ENCODE measurements around the gene BLTP2. TPM values are rescaled to one million over a fixed set of nuclear protein-coding genes. Genes with fewer than 3 reads are reported as not detected.

Gene BLTP2
- total RNA-seq, 1 experiment from 2014 or later = 139 TPM

GRCh38 chr17:28599311-28600184 is 45.4 kb downstream of the BLTP2 start (continued):
- TF ChIP-seq ARID4B (CRISPR knock-in tag; IDR thresholded peaks at IDR 0.05; ENCODE audit: borderline replicate concordance) = no peak

GRCh38 chr17:28598799-28599310 is 46.1 kb downstream of the BLTP2 start, which contains the start of gene SPAG5:
Gene SPAG5 (minus strand): TSS chr17:28599025. CDS start chr17:28598946, 79 bp downstream.
- peaks cover 16% of the 10 kb centered on the region for H3K4me1 Mint-ChIP-seq
- H3K4me3 Mint-ChIP-seq = peak within 1 kb of the TSS; percentile 94
- H3K27ac Mint-ChIP-seq = peak within 1 kb of the TSS; percentile 90
- H3K36me3 Mint-ChIP-seq = peaks cover 20% of the 10 kb centered on the region
- H3K9me3 Mint-ChIP-seq = no peaks in the 10 kb centered on the region
- ATAC-seq (peak; percentile 92), DNase-seq (ENCODE audit: low spot score) (peak; percentile 95)
- POLR2A ChIA-PET = interaction anchor here (0.7 to 1.2 kb wide), 4 partner anchors 12 to 112 kb away, joined by 3 to 5 read pairs (median 3); partner anchors contain the start of genes ALDOC and PIGS
- peaks cover 4% of the 10 kb centered on the region for H3K27me3 Mint-ChIP-seq (ENCODE audit: low read depth)
- CTCF ChIA-PET = interaction anchor here (0.6 to 1.5 kb wide), 6 partner anchors 14 to 152 kb away, joined by 3 to 5 read pairs (median 4); partner anchors contain the start of gene RSKR
- TF ChIP-seq PRDM15 (CRISPR knock-in tag; IDR thresholded peaks at IDR 0.05) (no peak), ESRRA (CRISPR knock-in tag; IDR thresholded peaks at IDR 0.05; ENCODE audit: borderline replicate concordance) (no peak), TEAD4 (CRISPR knock-in tag; IDR thresholded peaks at IDR 0.05) (0 out of 2 replicates have a peak, but pooled peaks have one; percentile 23), ATF6 (CRISPR knock-in tag; IDR thresholded peaks at IDR 0.05) (no peak), STAT6 (CRISPR knock-in tag; conservative IDR thresholded peaks at IDR 0.05; ENCODE audit: low read depth) (no peak), ERG (CRISPR knock-in tag; IDR thresholded peaks at IDR 0.05) (no peak), ZBTB21 (CRISPR knock-in tag; IDR thresholded peaks at IDR 0.05; ENCODE audit: borderline replicate concordance) (no peak), JAZF1 (CRISPR knock-in tag; IDR thresholded peaks at IDR 0.05) (no peak), FOXJ3 (CRISPR knock-in tag; IDR thresholded peaks at IDR 0.05; ENCODE audit: borderline replicate concordance) (no peak), NFE2L1 (CRISPR knock-in tag; IDR thresholded peaks at IDR 0.05) (no peak), USF2 (CRISPR knock-in tag; IDR thresholded peaks at IDR 0.05) (no peak), PRRX2 (CRISPR knock-in tag; IDR thresholded peaks at IDR 0.05) (no peak), ZNF121 (CRISPR knock-in tag; IDR thresholded peaks at IDR 0.05) (no peak), EMX1 (CRISPR knock-in tag; IDR thresholded peaks at IDR 0.05) (no peak), ZNF219 (CRISPR knock-in tag; IDR thresholded peaks at IDR 0.05; ENCODE audit: borderline replicate concordance) (no peak), IRF1 (CRISPR knock-in tag; IDR thresholded peaks at IDR 0.05) (no peak; the same call in 1 of the 2 replicates), ELF4 (CRISPR knock-in tag; IDR thresholded peaks at IDR 0.05; ENCODE audit: low read depth) (0 out of 2 replicates have a peak, but pooled peaks have one; percentile 42)

Data from WTC11 (cell line).